Mesothelial cell of epicardium (in vitro differentiated cells): ENCODE measurements around the gene ZNF511. TPM values are rescaled to one million over a fixed set of nuclear protein-coding genes. Genes with fewer than 3 reads are reported as not detected.

Experiments
- DNase-seq, 2 experiments: peaks; one replicate each; pipeline ENCODE4 v3.0.0; 2021; ENCODE audit warnings: low spot score in 2 of 2; ENCODE audit not compliant: unreplicated experiment in 2 of 2
- H3K27ac Mint-ChIP-seq: 2 replicates; pipeline ENCODE4 v1.8.0; 2021; ENCODE audit warnings: mixed read lengths
- H3K27me3 Mint-ChIP-seq: 2 replicates; pipeline ENCODE4 v1.8.0; 2021; ENCODE audit warnings: low read depth, mixed read lengths
- H3K36me3 Mint-ChIP-seq: 2 replicates; pipeline ENCODE4 v1.8.0; 2021; ENCODE audit warnings: mixed read lengths
- H3K4me1 Mint-ChIP-seq: 2 replicates; pipeline ENCODE4 v1.8.0; 2021; ENCODE audit warnings: mixed read lengths
- H3K4me3 Mint-ChIP-seq: 2 replicates; pipeline ENCODE4 v1.8.0; 2021; ENCODE audit warnings: mild to moderate bottlenecking, moderate library complexity, mixed read lengths
- H3K9me3 Mint-ChIP-seq: 2 replicates; pipeline ENCODE4 v1.8.0; 2021; ENCODE audit warnings: mixed read lengths
- total RNA-seq: library from RNA; stranded (reverse); gene quantifications from 3 replicates; pipeline ENCODE4 v1.2.1, GENCODE V29; 2021
- TF ChIP-seq, protein P1 (sequence below): fragments of 200-600 bp; sonication (generic); IDR thresholded peaks from one replicate; pipeline ENCODE4 v1.5.0; 2021; ENCODE audit warnings: antibody characterized with exemption; ENCODE audit not compliant: unreplicated experiment

Gene ZNF511
- total RNA-seq, 1 donor from 2014 or later = 44.9 TPM

DNA sequence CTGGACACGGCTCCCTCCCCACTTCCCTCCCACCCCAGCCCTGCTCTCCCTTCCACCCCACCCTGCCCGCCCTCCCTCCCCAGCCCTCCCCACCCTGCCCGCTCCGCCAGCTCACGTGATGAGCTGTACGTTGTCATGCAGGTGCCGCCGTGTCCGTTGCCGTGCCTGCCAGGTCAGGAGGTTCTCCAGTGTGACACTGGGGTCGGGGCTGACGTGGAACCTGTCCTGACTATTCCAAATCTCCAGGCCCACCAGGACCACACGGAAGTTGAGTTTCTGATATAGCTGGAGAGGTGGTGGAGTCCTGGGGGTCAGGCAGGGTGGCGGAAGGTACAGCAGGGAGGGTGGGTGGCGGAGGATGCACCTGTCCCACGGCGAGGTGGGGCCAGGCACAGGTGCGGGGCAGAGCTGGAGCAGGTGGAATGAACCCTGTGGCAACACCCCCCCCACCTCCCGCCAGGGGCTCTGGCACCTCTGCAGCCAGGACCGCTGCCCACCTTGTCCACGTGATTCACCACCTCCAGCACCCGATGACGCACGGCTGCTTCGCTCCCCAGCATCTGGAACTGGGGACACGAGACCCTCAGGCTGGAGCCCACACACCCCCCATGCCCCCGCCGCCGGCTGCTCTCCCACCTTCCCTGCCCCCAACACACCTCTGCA, 36.3 kb upstream of the ZNF511 start:
- H3K27ac Mint-ChIP-seq = no peak overlapping the region
- no peak for DNase-seq
- peaks cover 13% of the 10 kb centered on the region for H3K4me1 Mint-ChIP-seq
- H3K4me3 Mint-ChIP-seq = no peak overlapping the region
- H3K27me3 Mint-ChIP-seq = peaks cover 11% of the 10 kb centered on the region
- TF ChIP-seq, protein P1, sequence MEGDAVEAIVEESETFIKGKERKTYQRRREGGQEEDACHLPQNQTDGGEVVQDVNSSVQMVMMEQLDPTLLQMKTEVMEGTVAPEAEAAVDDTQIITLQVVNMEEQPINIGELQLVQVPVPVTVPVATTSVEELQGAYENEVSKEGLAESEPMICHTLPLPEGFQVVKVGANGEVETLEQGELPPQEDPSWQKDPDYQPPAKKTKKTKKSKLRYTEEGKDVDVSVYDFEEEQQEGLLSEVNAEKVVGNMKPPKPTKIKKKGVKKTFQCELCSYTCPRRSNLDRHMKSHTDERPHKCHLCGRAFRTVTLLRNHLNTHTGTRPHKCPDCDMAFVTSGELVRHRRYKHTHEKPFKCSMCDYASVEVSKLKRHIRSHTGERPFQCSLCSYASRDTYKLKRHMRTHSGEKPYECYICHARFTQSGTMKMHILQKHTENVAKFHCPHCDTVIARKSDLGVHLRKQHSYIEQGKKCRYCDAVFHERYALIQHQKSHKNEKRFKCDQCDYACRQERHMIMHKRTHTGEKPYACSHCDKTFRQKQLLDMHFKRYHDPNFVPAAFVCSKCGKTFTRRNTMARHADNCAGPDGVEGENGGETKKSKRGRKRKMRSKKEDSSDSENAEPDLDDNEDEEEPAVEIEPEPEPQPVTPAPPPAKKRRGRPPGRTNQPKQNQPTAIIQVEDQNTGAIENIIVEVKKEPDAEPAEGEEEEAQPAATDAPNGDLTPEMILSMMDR = no peak
- H3K36me3 Mint-ChIP-seq = no peaks in the 10 kb centered on the region
- no peaks in the 10 kb centered on the region for H3K9me3 Mint-ChIP-seq

DNA sequence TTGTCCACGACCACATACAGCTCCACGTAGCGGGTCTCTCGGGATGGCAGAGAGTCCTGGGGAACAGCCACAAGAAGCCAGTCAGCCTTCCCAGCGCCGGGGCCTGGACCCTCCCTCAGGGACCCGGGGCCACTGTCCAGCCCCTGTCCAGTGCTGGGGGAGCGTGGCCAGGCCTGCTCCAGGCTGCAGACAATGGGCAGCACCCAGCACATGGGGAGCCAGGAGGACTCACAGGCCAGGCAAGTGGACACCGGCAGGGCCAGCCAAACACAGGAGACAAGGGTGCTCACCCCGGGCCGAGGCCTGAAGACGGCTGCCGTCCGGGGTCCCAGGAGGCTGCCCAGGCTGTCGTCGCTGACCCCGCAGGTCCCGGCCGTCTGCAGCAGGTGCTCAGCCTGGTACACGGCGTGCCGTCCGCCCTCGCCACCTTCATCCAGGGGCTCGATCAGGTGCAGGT, 35.7 kb upstream of the ZNF511 start:
- TF ChIP-seq, protein P1 = no peak
- Mint-ChIP-seq H3K27me3 (peaks cover 11% of the 10 kb centered on the region), H3K4me3 (no peak overlapping the region), H3K27ac (no peak overlapping the region), H3K4me1 (peaks cover 13% of the 10 kb centered on the region), H3K36me3 (no peaks in the 10 kb centered on the region), H3K9me3 (no peaks in the 10 kb centered on the region)
- DNase-seq = no peak

DNA sequence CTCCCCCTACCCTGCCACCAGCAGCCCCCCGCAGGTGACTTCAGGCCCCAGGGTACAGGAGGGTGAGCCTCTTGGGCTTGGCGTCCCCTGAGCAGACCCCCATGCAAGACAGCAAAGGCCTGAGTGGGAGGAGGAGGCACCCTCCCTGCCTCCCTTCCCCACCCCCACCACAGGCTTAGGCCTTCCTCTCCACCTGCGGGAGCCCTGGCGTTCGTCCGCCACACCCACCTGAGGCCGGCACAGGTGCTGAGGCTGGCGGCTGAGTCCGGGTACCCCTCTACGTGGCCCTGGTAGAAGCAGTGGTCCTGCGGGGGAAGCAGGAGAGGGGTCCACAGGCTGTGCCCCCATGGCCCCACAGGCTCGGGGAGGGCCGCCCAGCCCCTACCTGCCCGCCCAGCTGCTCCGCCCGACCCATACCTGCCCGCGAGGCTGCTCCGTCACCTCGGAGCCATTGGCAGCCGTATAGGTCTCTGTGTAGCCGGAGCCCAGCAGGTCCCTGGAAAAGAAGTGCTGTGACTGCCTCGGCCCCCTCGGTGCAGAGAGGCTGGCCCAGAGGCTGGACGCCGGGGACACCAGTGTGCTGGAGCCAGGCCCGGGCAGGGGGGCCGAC, 35.1 kb upstream of the ZNF511 start:
- no peaks in the 10 kb centered on the region for H3K36me3 Mint-ChIP-seq
- DNase-seq = no peak
- peaks cover 20% of the 10 kb centered on the region for H3K4me1 Mint-ChIP-seq
- H3K9me3 Mint-ChIP-seq = no peaks in the 10 kb centered on the region
- TF ChIP-seq, protein P1 = no peak
- H3K4me3 Mint-ChIP-seq = no peak overlapping the region
- peaks cover 11% of the 10 kb centered on the region for H3K27me3 Mint-ChIP-seq
- no peak overlapping the region for H3K27ac Mint-ChIP-seq

DNA sequence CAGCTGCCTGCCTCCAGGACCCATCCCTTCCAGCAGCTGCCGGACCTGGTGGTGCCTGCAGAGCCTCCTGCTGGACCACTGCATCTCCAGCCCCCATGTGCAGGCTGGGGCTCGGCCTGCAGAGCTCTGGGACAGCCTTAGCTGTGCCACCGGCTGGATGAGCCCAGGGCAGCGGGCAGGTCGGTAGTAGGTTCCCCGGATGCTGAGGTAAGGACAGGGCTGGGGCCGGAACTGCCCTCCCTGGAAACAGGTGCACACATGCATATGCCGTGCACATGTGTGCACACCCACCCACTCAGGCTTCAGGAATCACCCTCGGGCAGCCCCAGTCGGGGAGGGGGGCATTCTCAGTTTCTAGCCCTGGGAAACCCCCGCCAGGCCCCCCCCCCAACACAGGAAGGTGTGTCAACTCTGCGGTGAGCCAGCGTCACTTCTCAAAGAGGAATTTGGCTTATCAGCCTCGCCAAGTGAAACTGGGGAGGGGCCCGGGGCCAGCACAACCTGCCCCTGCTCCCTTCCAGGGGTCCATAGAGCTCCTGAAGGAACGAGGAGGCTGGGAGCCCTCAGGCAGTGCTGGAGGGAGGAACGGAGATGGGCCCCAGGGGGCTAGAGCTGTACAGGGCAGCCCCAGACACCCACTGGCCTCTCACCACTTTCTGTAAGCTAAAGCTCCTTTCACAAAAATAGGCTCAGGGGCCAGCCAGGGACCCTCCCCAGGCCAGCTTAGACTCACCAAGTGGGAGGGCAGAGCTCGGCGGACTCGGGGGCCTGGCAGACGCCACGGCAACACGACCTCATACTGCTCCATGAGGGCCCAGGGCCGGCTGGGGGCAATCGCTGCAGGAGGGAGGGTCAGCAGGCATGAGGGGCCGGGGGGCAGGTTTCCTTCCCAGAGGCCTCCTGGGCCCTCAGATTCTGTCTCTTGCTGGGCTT, 33.7 kb upstream of the ZNF511 start:
- H3K4me3 Mint-ChIP-seq = no peak overlapping the region
- peaks cover 11% of the 10 kb centered on the region for H3K27me3 Mint-ChIP-seq
- TF ChIP-seq, protein P1 = no peak
- no peaks in the 10 kb centered on the region for H3K9me3 Mint-ChIP-seq
- no peak overlapping the region for H3K27ac Mint-ChIP-seq
- DNase-seq = no peak
- peaks cover 22% of the 10 kb centered on the region for H3K4me1 Mint-ChIP-seq
- H3K36me3 Mint-ChIP-seq = no peaks in the 10 kb centered on the region

DNA sequence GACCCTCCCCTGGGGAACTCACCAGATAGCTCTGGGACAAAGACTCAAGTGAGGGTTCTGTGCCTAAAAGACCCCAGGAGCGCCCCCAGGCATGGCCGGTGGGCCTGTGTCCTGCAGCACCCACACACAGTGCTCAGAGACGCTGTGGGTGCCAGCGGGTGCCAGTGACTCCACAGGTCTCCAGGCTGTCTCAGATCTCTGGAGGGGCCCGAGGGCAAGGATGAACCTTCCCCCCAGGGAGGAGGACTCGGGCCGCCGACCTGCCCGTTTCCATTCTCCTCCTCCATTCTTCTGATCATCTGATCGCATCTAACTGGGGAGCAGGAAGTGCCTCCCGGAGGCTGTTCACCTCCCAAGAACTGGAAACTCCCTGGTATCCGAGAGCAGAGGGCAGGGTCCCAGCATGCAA, 33.0 kb upstream of the ZNF511 start:
- peaks cover 11% of the 10 kb centered on the region for H3K27me3 Mint-ChIP-seq
- H3K4me3 Mint-ChIP-seq = peak overlapping the region; percentile 45
- no peaks in the 10 kb centered on the region for H3K9me3 Mint-ChIP-seq
- H3K36me3 Mint-ChIP-seq = no peaks in the 10 kb centered on the region
- TF ChIP-seq, protein P1 = no peak
- no peak overlapping the region for H3K27ac Mint-ChIP-seq
- DNase-seq = no peak
- peaks cover 22% of the 10 kb centered on the region for H3K4me1 Mint-ChIP-seq
